Osteocyte (in vitro differentiated cells): ENCODE results near the gene KRT10. TPM values are rescaled to one million over a fixed set of nuclear protein-coding genes. Genes with fewer than 3 reads are reported as not detected.

Source experiments
- DNase-seq: peaks from one replicate; pipeline ENCODE4 v3.0.0; 2021; ENCODE audit warnings: mixed read lengths; ENCODE audit not compliant: unreplicated experiment; ENCODE audit errors: extremely low spot score
- H3K27ac Mint-ChIP-seq: one replicate; pipeline ENCODE4 v1.8.0; 2021; ENCODE audit warnings: mild to moderate bottlenecking, mixed read lengths; ENCODE audit not compliant: unreplicated experiment
- H3K27me3 Mint-ChIP-seq: one replicate; pipeline ENCODE4 v1.8.0; 2021; ENCODE audit warnings: mixed read lengths; ENCODE audit not compliant: unreplicated experiment
- H3K36me3 Mint-ChIP-seq: one replicate; pipeline ENCODE4 v1.8.0; 2021; ENCODE audit warnings: mixed read lengths; ENCODE audit not compliant: unreplicated experiment
- H3K4me1 Mint-ChIP-seq: one replicate; pipeline ENCODE4 v1.8.0; 2021; ENCODE audit warnings: mixed read lengths; ENCODE audit not compliant: unreplicated experiment
- H3K4me3 Mint-ChIP-seq: one replicate; pipeline ENCODE4 v1.8.0; 2021; ENCODE audit warnings: mild to moderate bottlenecking, moderate library complexity, mixed read lengths; ENCODE audit not compliant: unreplicated experiment
- H3K9me3 Mint-ChIP-seq: one replicate; pipeline ENCODE4 v1.8.0; 2021; ENCODE audit warnings: mixed read lengths; ENCODE audit not compliant: unreplicated experiment
- CTCF ChIP-seq: fragments of 200-600 bp; sonication (generic); IDR thresholded peaks from 2 replicates; pipeline ENCODE4 v1.5.0; 2021; ENCODE audit warnings: antibody characterized with exemption, mild to moderate bottlenecking, moderate library complexity
- total RNA-seq: library from RNA; stranded (reverse); gene quantifications from 2 replicates; pipeline ENCODE4 v1.2.1, GENCODE V29; 2021

The KRT10 gene
- total RNA-seq, 1 donor from 2014 or later, result 46.5 TPM

GRCh38 chr17:40846515-40847144 is 24.2 kb upstream of the KRT10 start:
- H3K27me3 Mint-ChIP-seq, result peaks cover 24% of the 10 kb centered on the region
- no peak for TF ChIP-seq CTCF

GRCh38 chr17:40844671-40845107 is 22.3 kb upstream of the KRT10 start:
- DNase-seq, result no peak
- Mint-ChIP-seq H3K36me3 (no peaks in the 10 kb centered on the region), H3K27ac (no peak overlapping the region), H3K9me3 (no peaks in the 10 kb centered on the region), H3K27me3 (peaks cover 24% of the 10 kb centered on the region), H3K4me3 (no peak overlapping the region), H3K4me1 (no peaks in the 10 kb centered on the region)
- no peak for TF ChIP-seq CTCF

More at GRCh38 chr17:40846515-40847144, 24.2 kb upstream of the KRT10 start:
- Mint-ChIP-seq H3K27ac (no peak overlapping the region), H3K9me3 (no peaks in the 10 kb centered on the region), H3K4me3 (no peak overlapping the region), H3K36me3 (no peaks in the 10 kb centered on the region), H3K4me1 (no peaks in the 10 kb centered on the region)
- DNase-seq, result no peak

GRCh38 chr17:40843242-40843641 is 20.8 kb upstream of the KRT10 start:
- peaks cover 24% of the 10 kb centered on the region for H3K27me3 Mint-ChIP-seq
- DNase-seq, result no peak

GRCh38 chr17:40841246-40841645 is 18.8 kb upstream of the KRT10 start:
- H3K4me1 Mint-ChIP-seq, result no peaks in the 10 kb centered on the region
- H3K27me3 Mint-ChIP-seq, result peaks cover 24% of the 10 kb centered on the region
- no peak overlapping the region for H3K27ac Mint-ChIP-seq
- no peak for TF ChIP-seq CTCF
- DNase-seq, result no peak
- H3K4me3 Mint-ChIP-seq, result no peak overlapping the region
- no peaks in the 10 kb centered on the region for H3K36me3 Mint-ChIP-seq
- H3K9me3 Mint-ChIP-seq, result no peaks in the 10 kb centered on the region

More at GRCh38 chr17:40843242-40843641, 20.8 kb upstream of the KRT10 start:
- Mint-ChIP-seq H3K9me3 (no peaks in the 10 kb centered on the region), H3K4me1 (no peaks in the 10 kb centered on the region), H3K36me3 (no peaks in the 10 kb centered on the region), H3K27ac (no peak overlapping the region), H3K4me3 (no peak overlapping the region)
- TF ChIP-seq CTCF, result no peak

- Mint-ChIP-seq H3K4me1 (no peaks in the 10 kb centered on the region), H3K9me3 (no peaks in the 10 kb centered on the region), H3K27ac (no peak overlapping the region), H3K4me3 (no peak overlapping the region), H3K36me3 (peaks cover 11% of the 10 kb centered on the region), H3K27me3 (peaks cover 6% of the 10 kb centered on the region)
- TF ChIP-seq CTCF, result no peak
- no peak for DNase-seq
Measured at GRCh38 chr17:40839194-40839593, 16.8 kb upstream of the KRT10 start.
